HepG2 (cell line): ENCODE data around the gene COPB2. TPM values are rescaled to one million over a fixed set of nuclear protein-coding genes. Genes with fewer than 3 reads are reported as not detected.

Experiments
- ATAC-seq: fragments of 200-7000 bp; cut with Tn5 transposase; 3 replicates; pipeline ENCODE4 v1.9.1; 2020; ENCODE audit warnings: mild to moderate bottlenecking, moderate library complexity
- BruUV-seq: library from RNA; stranded (reverse); fragments of 400-500 nt; replicated peaks from 2 replicates; lab custom pipeline; 2021; lab: Mats Ljungman, UMichigan
- CTCF ChIA-PET: fragments of 300-600 bp; formaldehyde crosslinking; extraction: SDS; loops from one replicate; lab custom pipeline; 2021; ENCODE audit warnings: low total read pairs, inconsistent platforms, low intra/inter-chr PET ratio; lab: Yijun Ruan, JAX
- POLR2A ChIA-PET: fragments of 350-600 bp; sonication (Branson Sonifier 250); formaldehyde crosslinking; loops from one replicate; lab custom pipeline; 2020; ENCODE audit warnings: antibody characterized with exemption, inconsistent platforms; lab: Yijun Ruan, JAX
- DNase-seq: peaks from one replicate; pipeline ENCODE4 v3.0.0-alpha.2; 2015; ENCODE audit warnings: low spot score
- FAIRE-seq: peaks from 3 replicates; lab custom pipeline; 2011; peaks lifted over from hg19 to GRCh38; lab: Jason Lieb, UNC
- H2AFZ ChIP-seq: one replicate; pipeline ENCODE4 v1.6.1; 2011; ENCODE audit warnings: low read length, inconsistent platforms
- H3K27ac ChIP-seq: fragments of 300-600 bp; 3 replicates; pipeline ENCODE4 v1.8.0; 2011; ENCODE audit warnings: mixed run types, mild to moderate bottlenecking, mixed read lengths, low read length, inconsistent platforms; ENCODE audit not compliant: insufficient read depth; ENCODE audit errors: extremely low read length
- H3K27me3 ChIP-seq, 2 experiments: fragments of 200-600 bp in 1 of 2; 2 replicates in 1 of 2; 3 replicates in 1 of 2; pipeline versions ENCODE4 v1.6.0 to v1.8.0; 2011; ENCODE audit warnings: low read length in 2 of 2, mild to moderate bottlenecking in 2 of 2, moderate library complexity in 2 of 2, inconsistent platforms in 1 of 2; ENCODE audit not compliant: insufficient read depth in 2 of 2, control insufficient read depth in 1 of 2
- H3K36me3 ChIP-seq, 2 experiments: fragments of 200-600 bp in 1 of 2; replicated peaks in 1 of 2; 2 replicates in 1 of 2; 3 replicates in 1 of 2; pipeline versions ENCODE4 v1.5.1 to v1.8.0; 2011; ENCODE audit warnings: low read length in 2 of 2, inconsistent platforms in 1 of 2; ENCODE audit not compliant: insufficient read depth in 2 of 2, control insufficient read depth in 1 of 2
- H3K4me1 ChIP-seq: 2 replicates; pipeline ENCODE4 v1.5.1; 2012; ENCODE audit warnings: low read length, inconsistent platforms; ENCODE audit not compliant: insufficient read depth
- H3K4me2 ChIP-seq: 2 replicates; pipeline ENCODE4 v1.6.0; 2011; ENCODE audit warnings: low read depth, low read length, inconsistent platforms
- H3K4me3 ChIP-seq, 3 experiments: fragments of 200-600 bp in 1 of 3; sonication (generic), shearing (Covaris generic) in 1 of 3; replicated peaks in 1 of 3; 2 replicates each; pipeline ENCODE4 v1.5.1; 2011 to 2016; ENCODE audit warnings: low read length in 3 of 3, inconsistent platforms in 2 of 3, low read depth in 2 of 3, mild to moderate bottlenecking in 2 of 3, control low read depth in 1 of 3, mixed read lengths in 1 of 3; ENCODE audit not compliant: insufficient read depth in 1 of 3
- H3K79me2 ChIP-seq: one replicate; pipeline ENCODE4 v1.6.1; 2011; ENCODE audit warnings: low read length, inconsistent platforms; ENCODE audit not compliant: insufficient read depth
- H3K9ac ChIP-seq: 2 replicates; pipeline ENCODE4 v1.6.0; 2011; ENCODE audit warnings: mild to moderate bottlenecking, low read depth, low read length, inconsistent platforms; ENCODE audit not compliant: insufficient read depth
- H3K9me3 ChIP-seq: 2 replicates; pipeline ENCODE4 v1.5.1; 2012; ENCODE audit warnings: mild to moderate bottlenecking, low read length
- H4K20me1 ChIP-seq: 2 replicates; pipeline ENCODE4 v1.6.0; 2011; ENCODE audit warnings: inconsistent platforms, mild to moderate bottlenecking, low read length, moderate library complexity; ENCODE audit not compliant: insufficient read depth
- ATRX ChIP-seq: sonication (generic); formaldehyde crosslinking; IDR thresholded peaks from 2 replicates; pipeline ENCODE4 v1.4.0; 2020; ENCODE audit warnings: missing genetic modification reagents, borderline replicate concordance
- ERF ChIP-seq: IDR thresholded peaks from 2 replicates; pipeline ENCODE4 v1.6.1; 2018; ENCODE audit warnings: missing biosample characterization, missing genetic modification reagents
- FOXM1 ChIP-seq: sonication (generic); formaldehyde crosslinking; IDR thresholded peaks from 2 replicates; pipeline ENCODE4 v1.5.0; 2020; ENCODE audit warnings: missing genetic modification reagents
- GATAD1 ChIP-seq: IDR thresholded peaks from 2 replicates; pipeline ENCODE4 v1.6.1; 2016; ENCODE audit warnings: missing genetic modification reagents, missing compliant biosample characterization
- KLF15 ChIP-seq: sonication (generic); formaldehyde crosslinking; IDR thresholded peaks from 2 replicates; pipeline ENCODE4 v1.8.1; 2023; ENCODE audit warnings: borderline replicate concordance, mild to moderate bottlenecking, inconsistent platforms, missing genetic modification reagents, mixed read lengths
- MAX ChIP-seq: IDR thresholded peaks from 2 replicates; pipeline ENCODE4 v1.6.1; 2012; ENCODE audit warnings: inconsistent platforms
- MLX ChIP-seq: IDR thresholded peaks from 2 replicates; pipeline ENCODE4 v1.6.1; 2016
- MXD1 ChIP-seq: sonication (generic); formaldehyde crosslinking; IDR thresholded peaks from 2 replicates; pipeline ENCODE4 v1.4.0; 2020; ENCODE audit warnings: mild to moderate bottlenecking, missing genetic modification reagents
- ZBTB26 ChIP-seq: IDR thresholded peaks from 2 replicates; pipeline ENCODE4 v1.6.1; 2016; ENCODE audit warnings: missing compliant biosample characterization, missing genetic modification reagents, borderline replicate concordance
- ZBTB34 ChIP-seq: sonication (generic); formaldehyde crosslinking; IDR thresholded peaks from 2 replicates; pipeline ENCODE4 v1.8.0; 2022; ENCODE audit warnings: mild to moderate bottlenecking, missing genetic modification reagents
- ZFP82 ChIP-seq: sonication (generic); formaldehyde crosslinking; IDR thresholded peaks from 2 replicates; pipeline ENCODE4 v1.5.1; 2020; ENCODE audit warnings: mild to moderate bottlenecking, missing genetic modification reagents, borderline replicate concordance
- ZNF143 ChIP-seq: sonication (generic); formaldehyde crosslinking; IDR thresholded peaks from 2 replicates; pipeline ENCODE4 v1.4.0; 2020; ENCODE audit warnings: missing genetic modification reagents
- ZNF20 ChIP-seq: sonication (generic); formaldehyde crosslinking; IDR thresholded peaks from 2 replicates; pipeline ENCODE4 v1.4.0; 2020; ENCODE audit warnings: mild to moderate bottlenecking, moderate library complexity, missing genetic modification reagents
- ZNF292 ChIP-seq: sonication (generic); formaldehyde crosslinking; IDR thresholded peaks from 2 replicates; pipeline ENCODE4 v1.8.1; 2022; ENCODE audit warnings: mild to moderate bottlenecking, low read depth, missing genetic modification reagents, borderline replicate concordance
- ZNF564 ChIP-seq: sonication (generic); formaldehyde crosslinking; IDR thresholded peaks from 2 replicates; pipeline ENCODE4 v1.8.1; 2023; ENCODE audit warnings: mild to moderate bottlenecking, missing genetic modification reagents
- ZNF614 ChIP-seq: IDR thresholded peaks from 2 replicates; pipeline ENCODE4 v1.6.1; 2018; ENCODE audit warnings: missing biosample characterization, missing genetic modification reagents, inconsistent platforms, borderline replicate concordance
- ZNF788 ChIP-seq: sonication (generic); formaldehyde crosslinking; IDR thresholded peaks from 2 replicates; pipeline ENCODE4 v1.5.0; 2020; ENCODE audit warnings: mild to moderate bottlenecking, missing genetic modification reagents, borderline replicate concordance
- ZNF792 ChIP-seq: IDR thresholded peaks from 2 replicates; pipeline ENCODE4 v1.6.1; 2016
- WGBS: methylation state at CpG from one replicate; pipeline ENCODE4 v1.1.6; 2017; ENCODE audit warnings: low lambda C conversion rate; 5-methylcytosine and 5-hydroxymethylcytosine counted together
- in situ Hi-C: cut with HindIII; loops from 2 replicates; pipeline ENCODE4 v1.10.0; 2017; ENCODE audit warnings: low pct_unique_long_range_greater_than_20kb; ENCODE audit not compliant: extremely low pct_ligation_motif_present
- intact Hi-C: fragments of 100-400 bp; cut with micrococcal nuclease; formaldehyde crosslinking; loops from one replicate; pipeline ENCODE4 v1.10.0; 2022; ENCODE audit not compliant: unreplicated experiment
- polyA plus RNA-seq, 8 experiments: library from polyadenylated mRNA; depleted of rRNA in 3 of 8; stranded (reverse) in 7 of 8; unstranded in 1 of 8; fragments of >200 nt; fragmentation: Illumina TruSeq in 4 of 8; extraction: Trizol in 4 of 8; gene quantifications; 2 replicates each; pipeline versions ENCODE4 v1.2.1 to v1.2.3, GENCODE V29; 2011 to 2016; ENCODE audit warnings: low read depth in 4 of 8, missing spikeins in 1 of 8, mixed read lengths in 1 of 8; ENCODE audit not compliant: insufficient read depth in 1 of 8
- total RNA-seq, 5 experiments: library from RNA; depleted of rRNA; stranded (reverse); fragments of >200 nt; fragmentation: Illumina TruSeq; extraction: Trizol; gene quantifications; 2 replicates each; pipeline ENCODE4 v1.2.3, GENCODE V29; 2016; ENCODE audit warnings: low read depth in 1 of 5

Gene COPB2
- total and polyA plus RNA-seq, 2 of the 13 experiments (the other 11 are each of a cell fraction or from before 2014, with no cell fraction given), result 83.3 to 217 TPM

- H3K79me2 ChIP-seq, result no peaks in the 10 kb centered on the region
- no peak overlapping the region for H3K9ac ChIP-seq
- BruUV-seq, result no TSS peak
- H3K27me3 ChIP-seq, result no peaks in the 10 kb centered on the region; a peak in 1 of 5 replicates
- 17% methylated on average over 2 of the region's 2 CpGs for WGBS
- H4K20me1 ChIP-seq, result no peaks in the 10 kb centered on the region
- no peak for FAIRE-seq
- H3K36me3 ChIP-seq, result no peaks in the 10 kb centered on the region
- TF ChIP-seq ZNF143 (CRISPR knock-in tag) (no peak), MLX (CRISPR knock-in tag) (no peak), ZBTB34 (no peak), ZFP82 (CRISPR knock-in tag) (no peak), ZNF792 (CRISPR knock-in tag) (no peak), ZNF614 (no peak), ZNF292 (no peak), ATRX (CRISPR knock-in tag) (no peak), ERF (no peak), ZNF20 (CRISPR knock-in tag) (no peak), MAX (no peak), ZBTB26 (CRISPR knock-in tag) (no peak), FOXM1 (CRISPR knock-in tag) (no peak), KLF15 (CRISPR knock-in tag) (no peak), ZNF564 (CRISPR knock-in tag) (no peak), GATAD1 (no peak), ZNF788 (no peak), MXD1 (CRISPR knock-in tag) (no peak)
- in situ Hi-C loops (no loop called here), intact Hi-C loops (no loop called here)
- POLR2A ChIA-PET, result no interaction called here
- ATAC-seq, result no peak
- no peak for DNase-seq
- H3K9me3 ChIP-seq, result no peaks in the 10 kb centered on the region
- H2AFZ ChIP-seq, result no peak overlapping the region
- no peak overlapping the region for H3K4me3 ChIP-seq
- H3K27ac ChIP-seq, result no peak overlapping the region
- H3K4me2 ChIP-seq, result no peak overlapping the region
- CTCF ChIA-PET, result no interaction called here
- H3K4me1 ChIP-seq, result no peaks in the 10 kb centered on the region
These were observed 76.5 kb downstream of the COPB2 start for GRCh38 chr3:139312959-139313358.
